Neural cell (in vitro differentiated cells): ENCODE measurements around the gene PCDH1. TPM values are rescaled to one million over a fixed set of nuclear protein-coding genes. Genes with fewer than 3 reads are reported as not detected.

Experiments
- H2AFZ ChIP-seq: fragments of 200-600, 300-800 bp; sonication (generic), shearing (Covaris generic); 2 replicates; pipeline ENCODE4 v1.6.0; 2014; ENCODE audit warnings: low read depth, mild to moderate bottlenecking, antibody characterized with exemption, low read length, moderate library complexity
- H3F3A ChIP-seq: fragments of 200-600 bp; shearing (Covaris generic); 2 replicates; pipeline ENCODE4 v1.6.1; 2016; ENCODE audit warnings: mild to moderate bottlenecking, moderate library complexity, mixed read lengths, antibody characterized with exemption, low read length; ENCODE audit not compliant: insufficient read depth, poor library complexity, severe bottlenecking
- H3K27ac ChIP-seq: fragments of 200-600, 300-800 bp; sonication (generic), shearing (Covaris generic); 2 replicates; pipeline ENCODE4 v1.5.1; 2014; ENCODE audit warnings: mild to moderate bottlenecking, low read length, moderate library complexity
- H3K27me3 ChIP-seq: fragments of 300-800, 200-600 bp; sonication (generic), shearing (Covaris generic); 2 replicates; pipeline ENCODE4 v1.6.0; 2014; ENCODE audit warnings: mild to moderate bottlenecking, low read depth, low read length, moderate library complexity; ENCODE audit not compliant: insufficient read depth
- H3K36me3 ChIP-seq: fragments of 300-800, 200-600 bp; sonication (generic), shearing (Covaris generic); 2 replicates; pipeline ENCODE4 v1.5.1; 2014; ENCODE audit warnings: mild to moderate bottlenecking, antibody characterized with exemption, low read length, moderate library complexity; ENCODE audit not compliant: insufficient read depth
- H3K4me2 ChIP-seq: fragments of 300-800, 200-600 bp; sonication (generic), shearing (Covaris generic); 2 replicates; pipeline ENCODE4 v1.6.0; 2014; ENCODE audit warnings: mild to moderate bottlenecking, low read length
- H3K4me3 ChIP-seq: fragments of 300-800, 200-600 bp; sonication (generic), shearing (Covaris generic); 2 replicates; pipeline ENCODE4 v1.5.1; 2014; ENCODE audit warnings: mild to moderate bottlenecking, low read length, moderate library complexity
- H3K79me2 ChIP-seq: fragments of 200-600 bp; shearing (Covaris generic); replicated peaks from 2 replicates; pipeline ENCODE4 v1.6.0; 2014; ENCODE audit warnings: mild to moderate bottlenecking, low read length, moderate library complexity; ENCODE audit not compliant: insufficient read depth
- H3K9ac ChIP-seq: fragments of 300-800, 200-600 bp; sonication (generic), shearing (Covaris generic); 2 replicates; pipeline ENCODE4 v1.6.1; 2016; ENCODE audit warnings: mild to moderate bottlenecking, low read length, mixed read lengths
- H3K9me2 ChIP-seq: fragments of 200-600 bp; shearing (Covaris generic); 2 replicates; pipeline ENCODE4 v1.6.1; 2016; ENCODE audit warnings: mild to moderate bottlenecking, low read length, mixed read lengths; ENCODE audit not compliant: insufficient read depth
- H3K9me3 ChIP-seq: fragments of 200-600, 300-800 bp; sonication (generic), shearing (Covaris generic); 2 replicates; pipeline ENCODE4 v1.6.1; 2016; ENCODE audit warnings: mild to moderate bottlenecking, mixed run types, low read length, moderate library complexity, mixed read lengths
- H4K20me1 ChIP-seq: fragments of 200-600 bp; shearing (Covaris generic); 2 replicates; pipeline ENCODE4 v1.6.1; 2016; ENCODE audit warnings: mild to moderate bottlenecking, mixed run types; ENCODE audit not compliant: insufficient read depth
- EP300 ChIP-seq: fragments of 450-650 bp; conservative IDR thresholded peaks from 2 replicates; pipeline ENCODE4 v1.6.1; 2014; ENCODE audit warnings: antibody characterized with exemption, mild to moderate bottlenecking, moderate library complexity; ENCODE audit not compliant: poor library complexity, severe bottlenecking
- EZH2 ChIP-seq: fragments of 200-600, 300-800 bp; shearing (Covaris generic), sonication (generic); IDR thresholded peaks from 2 replicates; pipeline ENCODE4 v1.6.1; 2014; ENCODE audit warnings: antibody characterized with exemption, low read length, borderline replicate concordance, mild to moderate bottlenecking; ENCODE audit not compliant: insufficient read depth, poor library complexity, severe bottlenecking
- MXI1 ChIP-seq: fragments of 450-650 bp; conservative IDR thresholded peaks from 2 replicates; pipeline ENCODE4 v1.6.1; 2014; ENCODE audit warnings: antibody characterized with exemption, mild to moderate bottlenecking; ENCODE audit not compliant: poor library complexity, severe bottlenecking
- POLR2AphosphoS5 ChIP-seq: IDR thresholded peaks from 2 replicates; pipeline ENCODE4 v1.6.1; 2012
- RAD21 ChIP-seq: fragments of 450-650 bp; conservative IDR thresholded peaks from 2 replicates; pipeline ENCODE4 v1.6.1; 2014; ENCODE audit warnings: antibody characterized with exemption, mild to moderate bottlenecking, moderate library complexity
- REST ChIP-seq: IDR thresholded peaks from 2 replicates; pipeline ENCODE4 v1.6.1; 2012; ENCODE audit warnings: borderline replicate concordance
- SMC3 ChIP-seq: fragments of 450-650 bp; conservative IDR thresholded peaks from 2 replicates; pipeline ENCODE4 v1.6.1; 2014; ENCODE audit warnings: antibody characterized with exemption, mild to moderate bottlenecking, moderate library complexity; ENCODE audit not compliant: poor library complexity
- TAF1 ChIP-seq: IDR thresholded peaks from 2 replicates; pipeline ENCODE4 v1.6.1; 2012; ENCODE audit warnings: low read depth
- polyA plus RNA-seq: library from polyadenylated mRNA; depleted of rRNA; stranded (reverse); fragments of >200 nt; gene quantifications from 2 replicates; pipeline ENCODE4 v1.2.3, GENCODE V29; 2014
- TF ChIP-seq, protein P1 (sequence below): fragments of 450-650 bp; IDR thresholded peaks from 2 replicates; pipeline ENCODE4 v1.5.1; 2014; ENCODE audit warnings: antibody characterized with exemption, mild to moderate bottlenecking, moderate library complexity; ENCODE audit not compliant: poor library complexity, severe bottlenecking

PCDH1 gene
- polyA plus RNA-seq, 1 donor from 2014 or later = 13.9 TPM

DNA sequence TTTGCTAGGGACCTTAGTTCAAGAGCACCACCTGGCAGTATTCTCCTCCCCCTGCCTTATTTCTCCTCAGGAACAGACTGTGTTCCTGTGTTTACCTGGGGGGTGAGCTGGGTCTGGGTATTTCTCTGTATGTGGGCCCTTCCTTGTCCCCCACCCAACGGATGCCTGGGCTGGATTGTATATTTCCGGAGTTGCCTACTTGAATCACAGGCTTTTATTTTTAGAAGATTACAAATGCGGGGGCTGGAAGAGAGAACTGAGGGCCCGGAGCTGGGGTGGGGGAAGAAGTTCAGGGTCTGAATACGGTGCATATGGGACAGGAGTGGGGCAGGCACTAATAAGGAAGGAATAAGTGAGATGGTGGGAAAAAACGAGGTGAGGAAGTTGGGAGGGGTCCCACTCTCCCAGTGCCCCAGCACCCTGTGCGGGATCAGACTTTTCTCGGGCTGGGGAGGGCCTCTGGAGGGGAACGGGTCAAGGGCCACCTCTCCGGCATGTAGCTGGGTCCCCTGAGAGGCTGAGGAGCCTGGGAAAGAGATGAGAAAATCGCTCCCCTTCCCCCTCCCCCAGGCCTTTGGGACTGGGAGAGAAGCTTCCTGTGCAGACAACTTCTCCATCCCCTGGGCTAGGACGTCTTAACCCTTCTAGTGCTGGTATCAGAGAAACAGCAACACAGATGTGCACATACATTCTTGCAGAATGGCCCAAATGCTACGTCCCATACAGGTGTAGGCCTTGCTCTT, 42.1 kb downstream of the PCDH1 start:
- no peaks in the 10 kb centered on the region for H3K9me3 ChIP-seq
- no peak overlapping the region for H3K4me3 ChIP-seq
- H3K79me2 ChIP-seq = no peaks in the 10 kb centered on the region
- no peak overlapping the region for H2AFZ ChIP-seq
- no peak overlapping the region for H3K4me2 ChIP-seq
- H3K27ac ChIP-seq = no peak overlapping the region
- H3K36me3 ChIP-seq = no peaks in the 10 kb centered on the region
- H4K20me1 ChIP-seq = no peaks in the 10 kb centered on the region
- H3F3A ChIP-seq = no peaks in the 10 kb centered on the region
- no peak overlapping the region for H3K9ac ChIP-seq
- TF ChIP-seq SMC3 = no peak
- no peak for TF ChIP-seq TAF1
- TF ChIP-seq POLR2AphosphoS5 = no peak
- no peak for TF ChIP-seq MXI1
- TF ChIP-seq EZH2 = no peak
- TF ChIP-seq, protein P1, sequence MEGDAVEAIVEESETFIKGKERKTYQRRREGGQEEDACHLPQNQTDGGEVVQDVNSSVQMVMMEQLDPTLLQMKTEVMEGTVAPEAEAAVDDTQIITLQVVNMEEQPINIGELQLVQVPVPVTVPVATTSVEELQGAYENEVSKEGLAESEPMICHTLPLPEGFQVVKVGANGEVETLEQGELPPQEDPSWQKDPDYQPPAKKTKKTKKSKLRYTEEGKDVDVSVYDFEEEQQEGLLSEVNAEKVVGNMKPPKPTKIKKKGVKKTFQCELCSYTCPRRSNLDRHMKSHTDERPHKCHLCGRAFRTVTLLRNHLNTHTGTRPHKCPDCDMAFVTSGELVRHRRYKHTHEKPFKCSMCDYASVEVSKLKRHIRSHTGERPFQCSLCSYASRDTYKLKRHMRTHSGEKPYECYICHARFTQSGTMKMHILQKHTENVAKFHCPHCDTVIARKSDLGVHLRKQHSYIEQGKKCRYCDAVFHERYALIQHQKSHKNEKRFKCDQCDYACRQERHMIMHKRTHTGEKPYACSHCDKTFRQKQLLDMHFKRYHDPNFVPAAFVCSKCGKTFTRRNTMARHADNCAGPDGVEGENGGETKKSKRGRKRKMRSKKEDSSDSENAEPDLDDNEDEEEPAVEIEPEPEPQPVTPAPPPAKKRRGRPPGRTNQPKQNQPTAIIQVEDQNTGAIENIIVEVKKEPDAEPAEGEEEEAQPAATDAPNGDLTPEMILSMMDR = no peak
- TF ChIP-seq EP300 = no peak
- no peak for TF ChIP-seq REST
- TF ChIP-seq RAD21 = no peak
- no peaks in the 10 kb centered on the region for H3K9me2 ChIP-seq
- H3K27me3 ChIP-seq = no peaks in the 10 kb centered on the region

- Histone ChIP-seq H3K9ac (no peak overlapping the region), H3K27ac (no peak overlapping the region), H3K27me3 (no peaks in the 10 kb centered on the region), H2AFZ (no peak overlapping the region), H3K4me3 (no peak overlapping the region), H3K4me2 (no peak overlapping the region), H3K36me3 (no peaks in the 10 kb centered on the region), H3K9me2 (no peaks in the 10 kb centered on the region), H3K79me2 (no peaks in the 10 kb centered on the region), H3K9me3 (no peaks in the 10 kb centered on the region), H3F3A (no peaks in the 10 kb centered on the region), H4K20me1 (no peaks in the 10 kb centered on the region)
- no peak for TF ChIP-seq TAF1
- TF ChIP-seq RAD21 = no peak
- TF ChIP-seq REST = no peak
- TF ChIP-seq POLR2AphosphoS5 = no peak
- TF ChIP-seq, protein P1 = no peak
- no peak for TF ChIP-seq SMC3
- no peak for TF ChIP-seq MXI1
- no peak for TF ChIP-seq EP300
- TF ChIP-seq EZH2 = no peak
Measured at GRCh38 chr5:141834331-141834730, 43.9 kb downstream of the PCDH1 start.
